Muscle of leg (tissue), 11 donors: ENCODE measurements around the gene RNF40. TPM values are rescaled to one million over a fixed set of nuclear protein-coding genes. Genes with fewer than 3 reads are reported as not detected.
"Not testable (repeated sequence)": the region's sequence is repeated elsewhere in the genome, so short reads cannot be mapped to it uniquely, and the experiment has no call there.

Experiments
- DNase-seq: peaks from one replicate; pipeline ENCODE4 v3.0.0; 2013
- H3K27ac ChIP-seq: one replicate; pipeline ENCODE4 v1.5.1; 2013; ENCODE audit warnings: mild to moderate bottlenecking, low read length, control low read depth
- H3K27me3 ChIP-seq: one replicate; pipeline ENCODE4 v1.6.1; 2013; ENCODE audit warnings: low read length; ENCODE audit not compliant: control insufficient read depth, insufficient read depth
- H3K36me3 ChIP-seq: one replicate; pipeline ENCODE4 v1.6.1; 2013; ENCODE audit warnings: low read length; ENCODE audit not compliant: control insufficient read depth, insufficient read depth
- H3K4me1 ChIP-seq: one replicate; pipeline ENCODE4 v1.6.1; 2013; ENCODE audit warnings: low read length; ENCODE audit not compliant: control insufficient read depth, insufficient read depth
- H3K4me3 ChIP-seq: one replicate; pipeline ENCODE4 v1.5.1; 2013; ENCODE audit warnings: low read length, control low read depth
- H3K9me3 ChIP-seq: replicated peaks from 2 replicates; pipeline ENCODE4 v1.6.1; 2013; ENCODE audit warnings: low read depth, low read length; ENCODE audit not compliant: control insufficient read depth
- WGBS: methylation state at CpG from one replicate; pipeline ENCODE4 v1.1.5; 2013; ENCODE audit warnings: missing lambda C conversion rate; ENCODE audit not compliant: insufficient coverage; 5-methylcytosine and 5-hydroxymethylcytosine counted together
- polyA plus RNA-seq, 8 donors: library from polyadenylated mRNA; unstranded; fragments of 120-200 nt; gene quantifications; one replicate each; pipeline versions ENCODE4 v1.2.1 to v1.2.3, GENCODE V29; 2013; ENCODE audit warnings: inconsistent platforms in 1 of 8, low replicate concordance in 1 of 8; ENCODE audit not compliant: insufficient read length in 8 of 8, insufficient read depth in 1 of 8
- total RNA-seq: library from RNA; stranded (reverse); fragments of 120-200 nt; gene quantifications from one replicate; pipeline ENCODE4 v1.2.4, GENCODE V29; 2013

Gene RNF40
- total and polyA plus RNA-seq, 9 donors: 43.9 to 72.0 (median 56.6) TPM

- no peaks in the 10 kb centered on the region for H3K4me1 ChIP-seq
- H3K9me3 ChIP-seq: no peaks in the 10 kb centered on the region
- no peaks in the 10 kb centered on the region for H3K27me3 ChIP-seq
- no peaks in the 10 kb centered on the region for H3K36me3 ChIP-seq
- WGBS: 68% methylated on average over 5 of the region's 7 CpGs
- no peak overlapping the region for H3K27ac ChIP-seq
- DNase-seq: no peak
- H3K4me3 ChIP-seq: no peak overlapping the region
These were observed 31.5 kb downstream of the RNF40 start for GRCh38 chr16:30793508-30794069.

GRCh38 chr16:30794634-30795033 is 32.5 kb downstream of the RNF40 start:
- DNase-seq: no peak
- no peaks in the 10 kb centered on the region for H3K4me1 ChIP-seq
- H3K36me3 ChIP-seq: no peaks in the 10 kb centered on the region
- WGBS: 93% methylated on average over 2 of the region's 3 CpGs
- H3K4me3 ChIP-seq: no peak overlapping the region
- no peak overlapping the region for H3K27ac ChIP-seq
- no peaks in the 10 kb centered on the region for H3K27me3 ChIP-seq
- no peaks in the 10 kb centered on the region for H3K9me3 ChIP-seq

- 78% methylated on average over 1 of the region's 8 CpGs for WGBS
- no peaks in the 10 kb centered on the region for H3K27me3 ChIP-seq
- DNase-seq: no peak
- H3K9me3 ChIP-seq: no peaks in the 10 kb centered on the region
- H3K27ac ChIP-seq: no peak overlapping the region
- no peak overlapping the region for H3K4me3 ChIP-seq
- H3K4me1 ChIP-seq: no peaks in the 10 kb centered on the region
- no peaks in the 10 kb centered on the region for H3K36me3 ChIP-seq
These were observed 35.7 kb downstream of the RNF40 start for GRCh38 chr16:30797670-30798309.

- Histone ChIP-seq H3K4me3 (no peak overlapping the region), H3K4me1 (peaks cover 9% of the 10 kb centered on the region), H3K9me3 (no peaks in the 10 kb centered on the region), H3K27me3 (no peaks in the 10 kb centered on the region), H3K36me3 (no peaks in the 10 kb centered on the region), H3K27ac (no peak overlapping the region)
- no CpG with 5 or more reads among the region's 3 CpGs for WGBS
- DNase-seq: no peak
These were observed 40.8 kb downstream of the RNF40 start for GRCh38 chr16:30802936-30803335.

- H3K4me3 ChIP-seq: peak overlapping the region; percentile 94
- H3K36me3 ChIP-seq: no peaks in the 10 kb centered on the region
- peak overlapping the region; percentile 57 for H3K27ac ChIP-seq
- WGBS: 31% methylated on average over 7 of the region's 8 CpGs
- peaks cover 9% of the 10 kb centered on the region for H3K4me1 ChIP-seq
- H3K9me3 ChIP-seq: no peaks in the 10 kb centered on the region
- no peak for DNase-seq
- H3K27me3 ChIP-seq: no peaks in the 10 kb centered on the region
These were observed 42.9 kb downstream of the RNF40 start for GRCh38 chr16:30805056-30805369.

- Histone ChIP-seq H3K36me3 (no peaks in the 10 kb centered on the region), H3K9me3 (no peaks in the 10 kb centered on the region), H3K4me3 (peak overlapping the region; percentile 94), H3K27ac (peak overlapping the region; percentile 95), H3K27me3 (no peaks in the 10 kb centered on the region), H3K4me1 (peaks cover 9% of the 10 kb centered on the region)
- under 1% methylated on average over 41 of the region's 62 CpGs for WGBS
- DNase-seq: peak; percentile 94
These were observed 43.4 kb downstream of the RNF40 start for GRCh38 chr16:30805370-30806169.

GRCh38 chr16:30808146-30808545 is 46.0 kb downstream of the RNF40 start:
- H3K27ac ChIP-seq: no peak overlapping the region
- peaks cover 9% of the 10 kb centered on the region for H3K4me1 ChIP-seq
- DNase-seq: no peak

GRCh38 chr16:30808890-30809426 is 46.8 kb downstream of the RNF40 start:
- H3K36me3 ChIP-seq, H3K4me3 ChIP-seq, H3K27me3 ChIP-seq, H3K9me3 ChIP-seq, DNase-seq, H3K27ac ChIP-seq: not testable (repeated sequence)
- no CpG with 5 or more reads among the region's 5 CpGs for WGBS
- H3K4me1 ChIP-seq: peaks cover 11% of the 10 kb centered on the region

More at GRCh38 chr16:30808146-30808545, 46.0 kb downstream of the RNF40 start:
- H3K36me3 ChIP-seq: no peaks in the 10 kb centered on the region
- 97% methylated on average over 4 of the region's 5 CpGs for WGBS
- H3K4me3 ChIP-seq: no peak overlapping the region
- H3K27me3 ChIP-seq: no peaks in the 10 kb centered on the region
- H3K9me3 ChIP-seq: no peaks in the 10 kb centered on the region

- not testable (repeated sequence) for DNase-seq, H3K27me3 ChIP-seq
- WGBS: 67% methylated on average over 1 of the region's 5 CpGs
These were observed 47.6 kb downstream of the RNF40 start for GRCh38 chr16:30809675-30810074.

GRCh38 chr16:30813821-30814189 is 51.7 kb downstream of the RNF40 start:
- WGBS: 100% methylated on average over 2 of the region's 3 CpGs
- Histone ChIP-seq H3K27me3 (no peaks in the 10 kb centered on the region), H3K4me1 (peaks cover 8% of the 10 kb centered on the region), H3K27ac (peak overlapping the region; percentile 74), H3K9me3 (no peaks in the 10 kb centered on the region), H3K4me3 (peak overlapping the region; percentile 56), H3K36me3 (no peaks in the 10 kb centered on the region)
- no peak for DNase-seq

More at GRCh38 chr16:30809675-30810074, 47.6 kb downstream of the RNF40 start:
- not testable (repeated sequence) for H3K36me3 ChIP-seq, H3K27ac ChIP-seq, H3K4me3 ChIP-seq, H3K9me3 ChIP-seq
- H3K4me1 ChIP-seq: peaks cover 15% of the 10 kb centered on the region
